K562 (cell line): ENCODE data around the gene LAX1. TPM values are rescaled to one million over a fixed set of nuclear protein-coding genes. Genes with fewer than 3 reads are reported as not detected.

Experiments used
- ATAC-seq: fragments of 200-7000 bp; cut with Tn5 transposase; 3 replicates; pipeline ENCODE4 v1.9.1; 2020; ENCODE audit warnings: moderate library complexity
- BruUV-seq: library from RNA; stranded (reverse); fragments of 400-500 nt; replicated peaks from 2 replicates; lab custom pipeline; 2021; lab: Mats Ljungman, UMichigan
- CTCF ChIA-PET: fragments of 300-600 bp; formaldehyde crosslinking; extraction: SDS; loops from one replicate; lab custom pipeline; 2021; ENCODE audit warnings: low intra/inter-chr PET ratio; lab: Yijun Ruan, JAX
- POLR2A ChIA-PET: fragments of 300-600, 350-650 bp; sonication (Branson Sonifier 250); formaldehyde crosslinking; extraction: SDS; loops from one replicate; lab custom pipeline; 2021; ENCODE audit warnings: antibody characterized with exemption, inconsistent platforms; lab: Yijun Ruan, JAX
- DNase-seq, 4 experiments: peaks; one replicate each; pipeline versions ENCODE4 v3.0.0 to v3.0.0-alpha.2; 2011 to 2018; ENCODE audit warnings: low spot score in 3 of 4, mixed read lengths in 3 of 4; ENCODE audit errors: extremely low read depth in 1 of 4
- FAIRE-seq: peaks from 2 replicates; lab custom pipeline; 2011; peaks lifted over from hg19 to GRCh38; lab: Jason Lieb, UNC
- H2AFZ ChIP-seq: 2 replicates; pipeline ENCODE4 v1.6.0; 2011; ENCODE audit warnings: low read depth, low read length, control low read depth, inconsistent platforms
- H3K27ac ChIP-seq: fragments of 200-600 bp; 3 replicates; pipeline ENCODE4 v1.8.0; 2011; ENCODE audit warnings: low read depth, mild to moderate bottlenecking, control low read depth, inconsistent platforms, low read length, moderate library complexity, mixed read lengths; ENCODE audit errors: extremely low read depth
- H3K27me3 ChIP-seq, 2 experiments: fragments of 300-600 bp in 1 of 2; 2 replicates in 1 of 2; 3 replicates in 1 of 2; pipeline versions ENCODE4 v1.6.0 to v1.8.0; 2011; ENCODE audit warnings: inconsistent platforms in 2 of 2, low read length in 2 of 2, mild to moderate bottlenecking in 1 of 2, mixed read lengths in 1 of 2, moderate library complexity in 1 of 2; ENCODE audit not compliant: control insufficient read depth in 2 of 2, insufficient read depth in 2 of 2
- H3K36me3 ChIP-seq: fragments of 300-600 bp; 3 replicates; pipeline ENCODE4 v1.8.0; 2011; ENCODE audit warnings: mild to moderate bottlenecking, low read length, inconsistent platforms; ENCODE audit not compliant: control insufficient read depth, insufficient read depth
- H3K4me1 ChIP-seq, 2 experiments: fragments of 200-600 bp in 1 of 2; replicated peaks in 1 of 2; 2 replicates in 1 of 2; 3 replicates in 1 of 2; pipeline versions ENCODE4 v1.5.1 to v1.8.0; 2011; ENCODE audit warnings: inconsistent platforms in 2 of 2, low read length in 2 of 2, mild to moderate bottlenecking in 1 of 2, mixed read lengths in 1 of 2, moderate library complexity in 1 of 2; ENCODE audit not compliant: control insufficient read depth in 2 of 2, insufficient read depth in 2 of 2
- H3K4me2 ChIP-seq: 2 replicates; pipeline ENCODE4 v1.6.1; 2011; ENCODE audit warnings: low read length, control low read depth, inconsistent platforms, mixed read lengths; ENCODE audit not compliant: insufficient read depth
- H3K4me3 ChIP-seq: fragments of 200-600 bp; sonication (generic), shearing (Covaris generic); 2 replicates; pipeline ENCODE4 v1.5.1; 2016; ENCODE audit warnings: control low read depth, inconsistent platforms
- H3K79me2 ChIP-seq: fragments of 200-600 bp; 3 replicates; pipeline ENCODE4 v1.8.0; 2011; ENCODE audit warnings: low read length, inconsistent platforms; ENCODE audit not compliant: control insufficient read depth, insufficient read depth
- H3K9ac ChIP-seq, 2 experiments: 2 replicates each; pipeline versions ENCODE4 v1.6.0 to v1.6.1; 2011; ENCODE audit warnings: low read depth in 2 of 2, low read length in 2 of 2, control low read depth in 1 of 2, inconsistent platforms in 1 of 2, mild to moderate bottlenecking in 1 of 2, mixed read lengths in 1 of 2; ENCODE audit not compliant: insufficient read depth in 1 of 2
- H3K9me1 ChIP-seq: one replicate; pipeline ENCODE4 v1.6.0; 2011; ENCODE audit warnings: inconsistent platforms, mild to moderate bottlenecking, low read length, moderate library complexity; ENCODE audit not compliant: control insufficient read depth, insufficient read depth
- H3K9me3 ChIP-seq: replicated peaks from 2 replicates; pipeline ENCODE4 v1.5.1; 2011; ENCODE audit warnings: low read depth, low read length, inconsistent platforms; ENCODE audit not compliant: control insufficient read depth, insufficient read depth
- H4K20me1 ChIP-seq: replicated peaks from 2 replicates; pipeline ENCODE4 v1.6.1; 2011; ENCODE audit warnings: low read length, inconsistent platforms, mixed read lengths; ENCODE audit not compliant: control insufficient read depth, insufficient read depth
- CREB1 ChIP-seq, 2 experiments: sonication (generic) in 1 of 2; formaldehyde crosslinking in 1 of 2; IDR thresholded peaks; 2 replicates each; pipeline versions ENCODE4 v1.6.1 to v1.8.0; 2012 to 2022; ENCODE audit warnings: inconsistent platforms in 1 of 2, mild to moderate bottlenecking in 1 of 2, missing genetic modification reagents in 1 of 2, moderate library complexity in 1 of 2
- CXXC5 ChIP-seq: fragments of 250-450 bp; sonication (Bioruptor Pico); IDR thresholded peaks from 2 replicates; pipeline ENCODE4 v1.8.0; 2022; ENCODE audit warnings: inconsistent platforms, mild to moderate bottlenecking, moderate library complexity
- EGR1 ChIP-seq: fragments of 450-650 bp; conservative IDR thresholded peaks from 2 replicates; pipeline ENCODE4 v1.6.1; 2017; ENCODE audit warnings: mild to moderate bottlenecking
- GABPB1 ChIP-seq: sonication (generic); formaldehyde crosslinking; IDR thresholded peaks from 2 replicates; pipeline ENCODE4 v1.8.0; 2022; ENCODE audit warnings: mild to moderate bottlenecking, missing genetic modification reagents
- GTF2A2 ChIP-seq: IDR thresholded peaks from 2 replicates; pipeline ENCODE4 v1.6.1; 2016; ENCODE audit warnings: mild to moderate bottlenecking, missing genetic modification characterization, missing compliant biosample characterization
- LARP7 ChIP-seq: fragments of 450-650 bp; IDR thresholded peaks from 2 replicates; pipeline ENCODE4 v1.6.1; 2016
- NFIC ChIP-seq: fragments of 450-650 bp; IDR thresholded peaks from 2 replicates; pipeline ENCODE4 v1.6.1; 2017; ENCODE audit warnings: mild to moderate bottlenecking, inconsistent platforms
- RAD21 ChIP-seq, 2 experiments: fragments of 250-450 bp in 1 of 2; fragments of 450-650 bp in 1 of 2; sonication (Bioruptor Pico) in 1 of 2; formaldehyde crosslinking in 1 of 2; IDR thresholded peaks in 1 of 2; conservative IDR thresholded peaks in 1 of 2; 2 replicates each; pipeline versions ENCODE4 v1.4.0 to v1.8.0; 2020 to 2022; ENCODE audit warnings: mild to moderate bottlenecking in 2 of 2, moderate library complexity in 1 of 2
- RBM14 ChIP-seq: fragments of 200-400 bp; formaldehyde crosslinking; IDR thresholded peaks from 2 replicates; pipeline ENCODE4 v1.6.1; 2018; ENCODE audit warnings: low read depth, mild to moderate bottlenecking, low read length, moderate library complexity, borderline replicate concordance; ENCODE audit not compliant: insufficient read depth
- RBM34 ChIP-seq: fragments of 200-400 bp; formaldehyde crosslinking; IDR thresholded peaks from 2 replicates; pipeline ENCODE4 v1.6.1; 2018; ENCODE audit warnings: low read length, borderline replicate concordance; ENCODE audit not compliant: insufficient read depth
- WGBS: fragments of 100-300 bp; shearing (Covaris generic); methylation state at CpG from one replicate; pipeline ENCODE4 v1.1.6; 2016; ENCODE audit warnings: low coverage, mixed read lengths; ENCODE audit not compliant: insufficient coverage; ENCODE audit errors: missing lambda C conversion rate; 5-methylcytosine and 5-hydroxymethylcytosine counted together
- in situ Hi-C: fragments of 300-500 bp; cut with MboI; formaldehyde crosslinking; loops from 4 replicates; pipeline ENCODE4 v1.15.0; 2018; ENCODE audit warnings: inconsistent platforms, mixed read lengths
- intact Hi-C: fragments of 100-400 bp; cut with micrococcal nuclease; formaldehyde crosslinking; loops from 2 replicates; pipeline ENCODE4 v1.14.2; 2022
- polyA plus RNA-seq, 8 experiments: library from polyadenylated mRNA; depleted of rRNA in 4 of 8; stranded (reverse) in 5 of 8; unstranded in 3 of 8; fragments of >200 nt; fragmentation: Nextera tagmentation in 2 of 8; fragmentation: Illumina TruSeq in 1 of 8; extraction: Ambion mirVana in 2 of 8; extraction: Trizol in 1 of 8; gene quantifications; 2 replicates each; pipeline versions ENCODE4 v1.2.1 to v1.2.3, GENCODE V29; 2011 to 2014; ENCODE audit warnings: inconsistent platforms in 1 of 8, missing spikeins in 1 of 8
- total RNA-seq, 7 experiments: library from RNA; depleted of rRNA in 6 of 7; stranded (reverse); fragments of >200 nt in 6 of 7; fragmentation: Illumina TruSeq in 2 of 7; extraction: Trizol in 2 of 7; gene quantifications; 2 replicates each; pipeline versions ENCODE4 v1.2.1 to v1.2.3, GENCODE V29; 2011 to 2021; ENCODE audit warnings: low replicate concordance in 1 of 7
- TF ChIP-seq, protein P1 (sequence below): fragments of 250-450 bp; sonication (Bioruptor Pico); IDR thresholded peaks from 2 replicates; pipeline ENCODE4 v1.5.0; 2020; ENCODE audit warnings: mild to moderate bottlenecking
- TF ChIP-seq, protein P2 (sequence below): sonication (generic); formaldehyde crosslinking; IDR thresholded peaks from 2 replicates; pipeline ENCODE4 v1.8.1; 2023; ENCODE audit warnings: mild to moderate bottlenecking, missing genetic modification reagents
- TF ChIP-seq, protein P3 (sequence below): fragments of 450-650 bp; IDR thresholded peaks from 2 replicates; pipeline ENCODE4 v1.6.1; 2017; ENCODE audit warnings: antibody characterized with exemption, mild to moderate bottlenecking

The LAX1 gene
- total and polyA plus RNA-seq, 9 of the 15 experiments (the other 6 are each of a cell fraction or from before 2014, with no cell fraction given), result not detected

DNA sequence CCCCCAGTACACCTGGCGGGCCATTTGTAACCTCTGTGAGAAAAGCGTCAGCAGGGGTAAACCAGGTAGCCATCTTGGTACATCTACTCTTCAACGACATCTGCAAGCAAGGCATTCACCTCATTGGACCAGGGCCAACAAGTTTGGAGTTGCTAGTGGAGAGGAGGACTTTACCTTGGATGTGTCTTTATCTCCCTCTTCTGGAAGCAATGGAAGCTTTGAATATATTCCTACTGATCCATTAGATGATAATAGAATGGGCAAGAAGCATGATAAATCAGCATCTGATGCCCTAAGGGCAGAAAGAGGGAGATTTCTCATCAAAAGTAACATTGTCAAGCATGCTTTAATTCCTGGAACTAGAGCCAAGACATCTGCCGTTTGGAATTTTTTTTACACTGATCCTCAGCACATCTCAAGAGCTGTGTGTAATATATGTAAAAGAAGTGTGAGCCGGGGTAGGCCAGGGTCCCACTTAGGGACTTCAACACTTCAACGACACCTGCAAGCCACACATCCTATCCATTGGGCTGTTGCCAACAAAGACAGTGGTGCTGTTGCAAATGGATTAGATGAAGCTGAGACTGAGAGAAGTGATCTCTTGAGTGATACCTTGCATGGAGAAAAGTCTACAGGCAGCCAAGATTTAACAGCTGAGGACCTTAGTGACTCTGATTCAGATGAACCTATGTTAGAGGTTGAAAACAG lies 33.1 kb downstream of the LAX1 start:
- ChIA-PET CTCF (no interaction called here), POLR2A (interaction anchor here (0.8 to 2.8 kb wide), 5 partner anchors 9 to 70 kb away, joined by 3 to 17 read pairs (median 6); no protein-coding TSS in a partner anchor)
- in situ Hi-C loops (no loop called here), intact Hi-C loops (no loop called here)
- peak in 3 of 4 experiments; percentile 27 to 65 (median 28) for DNase-seq
- Histone ChIP-seq H3K4me2 (peak overlapping the region; percentile 96), H3K79me2 (peaks cover 72% of the 10 kb centered on the region), H3K9me3 (0 out of 2 replicates have a peak, but pooled peaks cover 2% of the 10 kb centered on the region), H3K27me3 (no peaks in the 10 kb centered on the region), H2AFZ (no peak overlapping the region), H3K4me3 (no peak overlapping the region), H3K36me3 (peaks cover 63% of the 10 kb centered on the region), H4K20me1 (peaks cover 23% of the 10 kb centered on the region), H3K9me1 (peaks cover 7% of the 10 kb centered on the region), H3K4me1 (peaks cover 2 to 43% of the 10 kb centered on the region in 2 experiments), H3K9ac (no peak overlapping the region), H3K27ac (no peak overlapping the region; the same call in 2 of the 3 replicates)
- no peak for FAIRE-seq
- WGBS, result 68% methylated on average over 6 of the region's 6 CpGs
- no peak for ATAC-seq
- BruUV-seq, result no TSS peak
- TF ChIP-seq RBM34 (no peak), CXXC5 (CRISPR knock-in tag) (no peak), NFIC (peak; percentile 87), GABPB1 (CRISPR knock-in tag) (no peak), RBM14 (no peak), GTF2A2 (no peak), LARP7 (no peak), CREB1 (IDR thresholded peaks at IDR 0.05) (no peak), CREB1 (CRISPR knock-in tag; IDR thresholded peaks at IDR 0.05) (0 out of 2 replicates have a peak, but pooled peaks have one; percentile 41), EGR1 (no peak), RAD21 (CRISPR knock-in tag; conservative IDR thresholded peaks at IDR 0.05 in 1 of 2, IDR thresholded peaks at IDR 0.05 in 1 of 2) (peak in 1 of 2 experiments; percentile 45; a peak in 3 of 4 replicates)
- TF ChIP-seq, protein P1, sequence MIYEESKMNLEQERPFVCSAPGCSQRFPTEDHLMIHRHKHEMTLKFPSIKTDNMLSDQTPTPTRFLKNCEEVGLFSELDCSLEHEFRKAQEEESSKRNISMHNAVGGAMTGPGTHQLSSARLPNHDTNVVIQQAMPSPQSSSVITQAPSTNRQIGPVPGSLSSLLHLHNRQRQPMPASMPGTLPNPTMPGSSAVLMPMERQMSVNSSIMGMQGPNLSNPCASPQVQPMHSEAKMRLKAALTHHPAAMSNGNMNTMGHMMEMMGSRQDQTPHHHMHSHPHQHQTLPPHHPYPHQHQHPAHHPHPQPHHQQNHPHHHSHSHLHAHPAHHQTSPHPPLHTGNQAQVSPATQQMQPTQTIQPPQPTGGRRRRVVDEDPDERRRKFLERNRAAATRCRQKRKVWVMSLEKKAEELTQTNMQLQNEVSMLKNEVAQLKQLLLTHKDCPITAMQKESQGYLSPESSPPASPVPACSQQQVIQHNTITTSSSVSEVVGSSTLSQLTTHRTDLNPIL (CRISPR knock-in tag), result no peak
- TF ChIP-seq, protein P2, sequence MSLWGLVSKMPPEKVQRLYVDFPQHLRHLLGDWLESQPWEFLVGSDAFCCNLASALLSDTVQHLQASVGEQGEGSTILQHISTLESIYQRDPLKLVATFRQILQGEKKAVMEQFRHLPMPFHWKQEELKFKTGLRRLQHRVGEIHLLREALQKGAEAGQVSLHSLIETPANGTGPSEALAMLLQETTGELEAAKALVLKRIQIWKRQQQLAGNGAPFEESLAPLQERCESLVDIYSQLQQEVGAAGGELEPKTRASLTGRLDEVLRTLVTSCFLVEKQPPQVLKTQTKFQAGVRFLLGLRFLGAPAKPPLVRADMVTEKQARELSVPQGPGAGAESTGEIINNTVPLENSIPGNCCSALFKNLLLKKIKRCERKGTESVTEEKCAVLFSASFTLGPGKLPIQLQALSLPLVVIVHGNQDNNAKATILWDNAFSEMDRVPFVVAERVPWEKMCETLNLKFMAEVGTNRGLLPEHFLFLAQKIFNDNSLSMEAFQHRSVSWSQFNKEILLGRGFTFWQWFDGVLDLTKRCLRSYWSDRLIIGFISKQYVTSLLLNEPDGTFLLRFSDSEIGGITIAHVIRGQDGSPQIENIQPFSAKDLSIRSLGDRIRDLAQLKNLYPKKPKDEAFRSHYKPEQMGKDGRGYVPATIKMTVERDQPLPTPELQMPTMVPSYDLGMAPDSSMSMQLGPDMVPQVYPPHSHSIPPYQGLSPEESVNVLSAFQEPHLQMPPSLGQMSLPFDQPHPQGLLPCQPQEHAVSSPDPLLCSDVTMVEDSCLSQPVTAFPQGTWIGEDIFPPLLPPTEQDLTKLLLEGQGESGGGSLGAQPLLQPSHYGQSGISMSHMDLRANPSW, result no peak
- TF ChIP-seq, protein P3, sequence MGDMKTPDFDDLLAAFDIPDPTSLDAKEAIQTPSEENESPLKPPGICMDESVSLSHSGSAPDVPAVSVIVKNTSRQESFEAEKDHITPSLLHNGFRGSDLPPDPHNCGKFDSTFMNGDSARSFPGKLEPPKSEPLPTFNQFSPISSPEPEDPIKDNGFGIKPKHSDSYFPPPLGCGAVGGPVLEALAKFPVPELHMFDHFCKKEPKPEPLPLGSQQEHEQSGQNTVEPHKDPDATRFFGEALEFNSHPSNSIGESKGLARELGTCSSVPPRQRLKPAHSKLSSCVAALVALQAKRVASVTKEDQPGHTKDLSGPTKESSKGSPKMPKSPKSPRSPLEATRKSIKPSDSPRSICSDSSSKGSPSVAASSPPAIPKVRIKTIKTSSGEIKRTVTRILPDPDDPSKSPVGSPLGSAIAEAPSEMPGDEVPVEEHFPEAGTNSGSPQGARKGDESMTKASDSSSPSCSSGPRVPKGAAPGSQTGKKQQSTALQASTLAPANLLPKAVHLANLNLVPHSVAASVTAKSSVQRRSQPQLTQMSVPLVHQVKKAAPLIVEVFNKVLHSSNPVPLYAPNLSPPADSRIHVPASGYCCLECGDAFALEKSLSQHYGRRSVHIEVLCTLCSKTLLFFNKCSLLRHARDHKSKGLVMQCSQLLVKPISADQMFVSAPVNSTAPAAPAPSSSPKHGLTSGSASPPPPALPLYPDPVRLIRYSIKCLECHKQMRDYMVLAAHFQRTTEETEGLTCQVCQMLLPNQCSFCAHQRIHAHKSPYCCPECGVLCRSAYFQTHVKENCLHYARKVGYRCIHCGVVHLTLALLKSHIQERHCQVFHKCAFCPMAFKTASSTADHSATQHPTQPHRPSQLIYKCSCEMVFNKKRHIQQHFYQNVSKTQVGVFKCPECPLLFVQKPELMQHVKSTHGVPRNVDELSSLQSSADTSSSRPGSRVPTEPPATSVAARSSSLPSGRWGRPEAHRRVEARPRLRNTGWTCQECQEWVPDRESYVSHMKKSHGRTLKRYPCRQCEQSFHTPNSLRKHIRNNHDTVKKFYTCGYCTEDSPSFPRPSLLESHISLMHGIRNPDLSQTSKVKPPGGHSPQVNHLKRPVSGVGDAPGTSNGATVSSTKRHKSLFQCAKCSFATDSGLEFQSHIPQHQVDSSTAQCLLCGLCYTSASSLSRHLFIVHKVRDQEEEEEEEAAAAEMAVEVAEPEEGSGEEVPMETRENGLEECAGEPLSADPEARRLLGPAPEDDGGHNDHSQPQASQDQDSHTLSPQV, result no peak
